Measurements from ENCODE around the gene MS4A2.

GRCh38 chr11:60133917-60134316 is 45.5 kb downstream of the MS4A2 start:
- TF ChIP-seq TAF1 (IDR thresholded peaks at IDR 0.05; ENCODE audit: low read depth) (no peak), RAD21 (IDR thresholded peaks at IDR 0.05; ENCODE audit: low read depth) (no peak), CEBPB (IDR thresholded peaks at IDR 0.05) (no peak), CREB1 (IDR thresholded peaks at IDR 0.05; ENCODE audit: low read depth) (no peak), YY1 (IDR thresholded peaks at IDR 0.05; ENCODE audit: low read depth) (no peak), EGR1 (IDR thresholded peaks at IDR 0.05) (no peak), TCF12 (IDR thresholded peaks at IDR 0.05; ENCODE audit: low read depth) (no peak), MAX (IDR thresholded peaks at IDR 0.05) (no peak), EP300 (IDR thresholded peaks at IDR 0.05; ENCODE audit: borderline replicate concordance) (no peak), REST (IDR thresholded peaks at IDR 0.05; ENCODE audit: low read depth) (no peak), TEAD4 (IDR thresholded peaks at IDR 0.05) (no peak), ZBTB7A (IDR thresholded peaks at IDR 0.05; ENCODE audit: low read depth) (no peak), USF1 (IDR thresholded peaks at IDR 0.05) (no peak), NFIC (IDR thresholded peaks at IDR 0.05) (no peak)

Measured in Ishikawa (cell line).